Prostate gland (tissue), 2 donors: ENCODE results near the gene CYP4F12. TPM values are rescaled to one million over a fixed set of nuclear protein-coding genes. Genes with fewer than 3 reads are reported as not detected.
A peak's percentile ranks its signal among the peaks of the same experiment; 100 is the strongest.

ENCODE experiments used
- DNase-seq: peaks from one replicate; pipeline ENCODE4 v3.0.0-alpha.2; 2019; ENCODE audit warnings: low spot score
- H3K27ac ChIP-seq, 2 donors: fragments of 200-600 bp; sonication (generic); 2 replicates each; pipeline ENCODE4 v1.5.1; 2017 to 2019
- H3K27me3 ChIP-seq: fragments of 200-600 bp; sonication (generic); replicated peaks from 2 replicates; pipeline ENCODE4 v1.5.1; 2019; ENCODE audit not compliant: insufficient read depth
- H3K36me3 ChIP-seq, 2 donors: fragments of 200-600 bp; sonication (generic); 1 replicate in 1 of 2; 2 replicates in 1 of 2; pipeline versions ENCODE4 v1.5.1 to v1.8.1; 2017 to 2019
- H3K4me1 ChIP-seq: fragments of 200-600 bp; sonication (generic); replicated peaks from 2 replicates; pipeline ENCODE4 v1.5.1; 2019
- H3K4me3 ChIP-seq, 2 donors: fragments of 200-600 bp; sonication (generic); 2 replicates each; pipeline ENCODE4 v1.5.1; 2017 to 2019
- H3K9me3 ChIP-seq: fragments of 200-600 bp; sonication (generic); 2 replicates; pipeline ENCODE4 v1.5.1; 2017
- CTCF ChIP-seq, 4 experiments: fragments of 200-600 bp in 2 of 4; fragments of 450-650 bp in 2 of 4; sonication (generic) in 2 of 4; IDR thresholded peaks; 1 replicate in 3 of 4; 2 replicates in 1 of 4; pipeline ENCODE4 v1.5.1; 2016 to 2019; ENCODE audit warnings: antibody characterized with exemption in 4 of 4, mild to moderate bottlenecking in 2 of 4, moderate library complexity in 2 of 4
- POLR2A ChIP-seq: fragments of 450-650 bp; IDR thresholded peaks from one replicate; pipeline ENCODE4 v1.6.1; 2016; ENCODE audit warnings: antibody characterized with exemption, mild to moderate bottlenecking
- POLR2AphosphoS5 ChIP-seq: sonication (generic); formaldehyde crosslinking; IDR thresholded peaks from one replicate; pipeline ENCODE4 v1.6.1; 2017; ENCODE audit warnings: antibody characterized with exemption
- WGBS: methylation state at CpG from one replicate; pipeline ENCODE4 v1.1.5; 2018; 5-methylcytosine and 5-hydroxymethylcytosine counted together
- intact Hi-C: fragments of 100-400 bp; cut with DNase I; formaldehyde crosslinking; loops from one replicate; pipeline ENCODE4 v1.14.2; 2022
- total RNA-seq, 2 donors: library from RNA; depleted of rRNA; stranded (reverse); fragments of >200 nt; gene quantifications; one replicate each; pipeline ENCODE4 v1.1.0, GENCODE V29; 2016

The CYP4F12 gene
- total RNA-seq, 2 donors from 2014 or later: 6.9 to 50.9 TPM

- H3K9me3 ChIP-seq: no peaks in the 10 kb centered on the region
- DNase-seq: no peak
- H3K27ac ChIP-seq: no peak overlapping the region
- H3K4me3 ChIP-seq: no peak overlapping the region
- no peaks in the 10 kb centered on the region for H3K27me3 ChIP-seq
- WGBS: 77% methylated on average over 10 of the region's 10 CpGs
- H3K36me3 ChIP-seq: no peaks in the 10 kb centered on the region
- H3K4me1 ChIP-seq: no peaks in the 10 kb centered on the region
- intact Hi-C loops: no loop called here
- TF ChIP-seq CTCF (IDR thresholded peaks at IDR 0.05) (no peak), POLR2AphosphoS5 (no peak), POLR2A (no peak)
Measured at GRCh38 chr19:15683411-15683810, 10.5 kb downstream of the CYP4F12 start.

- Histone ChIP-seq H3K4me1 (no peaks in the 10 kb centered on the region), H3K36me3 (no peaks in the 10 kb centered on the region), H3K27ac (no peak overlapping the region), H3K27me3 (no peaks in the 10 kb centered on the region), H3K4me3 (no peak overlapping the region), H3K9me3 (no peaks in the 10 kb centered on the region)
- WGBS: 41% methylated on average over 9 of the region's 9 CpGs
- intact Hi-C loops: no loop called here
- no peak for DNase-seq
- TF ChIP-seq CTCF (IDR thresholded peaks at IDR 0.05): no peak
- TF ChIP-seq POLR2A: no peak
- TF ChIP-seq POLR2AphosphoS5: no peak
Measured at GRCh38 chr19:15684828-15685227, 11.9 kb downstream of the CYP4F12 start.

- intact Hi-C loops: no loop called here
- no peaks in the 10 kb centered on the region for H3K27me3 ChIP-seq
- H3K9me3 ChIP-seq: no peaks in the 10 kb centered on the region
- no peak for DNase-seq
- H3K36me3 ChIP-seq: no peaks in the 10 kb centered on the region
- H3K4me3 ChIP-seq: no peak overlapping the region
- WGBS: 78% methylated on average over 19 of the region's 19 CpGs
- H3K4me1 ChIP-seq: no peaks in the 10 kb centered on the region
- no peak overlapping the region for H3K27ac ChIP-seq
- TF ChIP-seq POLR2AphosphoS5 (no peak), POLR2A (no peak), CTCF (IDR thresholded peaks at IDR 0.05) (no peak)
Measured at GRCh38 chr19:15696654-15697194, 23.8 kb downstream of the CYP4F12 start.

- TF ChIP-seq CTCF (IDR thresholded peaks at IDR 0.05): no peak
- TF ChIP-seq POLR2AphosphoS5: no peak
- TF ChIP-seq POLR2A: no peak
- H3K36me3 ChIP-seq: no peaks in the 10 kb centered on the region
- no peaks in the 10 kb centered on the region for H3K4me1 ChIP-seq
- WGBS: 61% methylated on average over 4 of the region's 4 CpGs
- no peak overlapping the region for H3K27ac ChIP-seq
- H3K27me3 ChIP-seq: no peaks in the 10 kb centered on the region
- intact Hi-C loops: no loop called here
- no peaks in the 10 kb centered on the region for H3K9me3 ChIP-seq
- H3K4me3 ChIP-seq: no peak overlapping the region
- DNase-seq: no peak
Measured at GRCh38 chr19:15701757-15702533, 29.1 kb downstream of the CYP4F12 start.

GRCh38 chr19:15702534-15702930 is 29.6 kb downstream of the CYP4F12 start:
- Histone ChIP-seq H3K4me1 (no peaks in the 10 kb centered on the region), H3K9me3 (no peaks in the 10 kb centered on the region), H3K27me3 (no peaks in the 10 kb centered on the region), H3K27ac (no peak overlapping the region), H3K36me3 (no peaks in the 10 kb centered on the region), H3K4me3 (no peak overlapping the region)
- intact Hi-C loops: no loop called here
- WGBS: 5% methylated on average over 7 of the region's 7 CpGs
- no peak for TF ChIP-seq POLR2AphosphoS5
- TF ChIP-seq POLR2A: no peak
- no peak for TF ChIP-seq CTCF (IDR thresholded peaks at IDR 0.05)
- peak; percentile 54 for DNase-seq
